ENCODE results near the gene TPM4. TPM values are rescaled to one million over a fixed set of nuclear protein-coding genes. Genes with fewer than 3 reads are reported as not detected.
"Not testable (repeated sequence)": the region's sequence is repeated elsewhere in the genome, so short reads cannot be mapped to it uniquely, and the experiment has no call there.

TPM4 gene
- total RNA-seq, 2 donors from 2014 or later: 462 to 510 TPM

DNA sequence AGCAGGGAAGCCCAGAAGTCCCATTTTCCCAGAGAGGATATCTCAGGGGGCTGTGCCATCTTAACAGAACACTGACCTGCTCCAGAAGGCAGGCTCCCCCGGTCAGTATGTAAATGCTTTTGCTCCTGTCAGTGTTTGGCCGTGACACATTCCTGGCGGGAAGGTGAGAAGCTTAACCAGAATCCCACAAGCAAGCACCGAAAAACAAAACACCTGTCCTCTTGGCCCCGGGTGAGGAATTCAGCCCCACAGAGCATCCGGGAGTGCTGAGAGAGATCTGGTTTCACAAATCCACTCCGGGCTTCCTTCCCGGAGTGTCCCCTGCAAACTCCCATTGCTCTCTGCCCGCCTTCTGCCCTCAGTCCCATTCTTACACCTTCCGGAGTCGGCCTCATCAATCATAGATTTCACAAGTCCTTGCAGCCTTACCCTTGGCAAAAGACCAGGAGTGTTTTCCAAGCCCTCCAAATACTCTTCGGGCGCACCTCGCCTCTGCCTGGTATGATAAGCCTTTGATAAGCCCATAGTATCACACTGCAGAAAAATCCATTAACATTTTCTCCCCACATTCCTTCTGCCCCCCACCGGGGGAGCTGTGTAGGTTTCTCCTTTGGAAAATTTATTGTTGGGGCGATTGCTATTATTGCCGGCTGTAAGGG, 12.2 kb downstream of the TPM4 start:
- Mint-ChIP-seq H3K4me1 (ENCODE audit: low read depth in 2 of 2) (peaks cover 38 to 39% of the 10 kb centered on the region in 2 donors), H3K9me3 (no peaks in the 10 kb centered on the region), H3K27ac (peak overlapping the region; percentile 40 to 78), H3K36me3 (peaks cover 35% of the 10 kb centered on the region), H3K4me3 (no peak overlapping the region), H3K27me3 (no peaks in the 10 kb centered on the region)
- ATAC-seq: no peak
- no peak for DNase-seq (ENCODE audit: low spot score)

DNA sequence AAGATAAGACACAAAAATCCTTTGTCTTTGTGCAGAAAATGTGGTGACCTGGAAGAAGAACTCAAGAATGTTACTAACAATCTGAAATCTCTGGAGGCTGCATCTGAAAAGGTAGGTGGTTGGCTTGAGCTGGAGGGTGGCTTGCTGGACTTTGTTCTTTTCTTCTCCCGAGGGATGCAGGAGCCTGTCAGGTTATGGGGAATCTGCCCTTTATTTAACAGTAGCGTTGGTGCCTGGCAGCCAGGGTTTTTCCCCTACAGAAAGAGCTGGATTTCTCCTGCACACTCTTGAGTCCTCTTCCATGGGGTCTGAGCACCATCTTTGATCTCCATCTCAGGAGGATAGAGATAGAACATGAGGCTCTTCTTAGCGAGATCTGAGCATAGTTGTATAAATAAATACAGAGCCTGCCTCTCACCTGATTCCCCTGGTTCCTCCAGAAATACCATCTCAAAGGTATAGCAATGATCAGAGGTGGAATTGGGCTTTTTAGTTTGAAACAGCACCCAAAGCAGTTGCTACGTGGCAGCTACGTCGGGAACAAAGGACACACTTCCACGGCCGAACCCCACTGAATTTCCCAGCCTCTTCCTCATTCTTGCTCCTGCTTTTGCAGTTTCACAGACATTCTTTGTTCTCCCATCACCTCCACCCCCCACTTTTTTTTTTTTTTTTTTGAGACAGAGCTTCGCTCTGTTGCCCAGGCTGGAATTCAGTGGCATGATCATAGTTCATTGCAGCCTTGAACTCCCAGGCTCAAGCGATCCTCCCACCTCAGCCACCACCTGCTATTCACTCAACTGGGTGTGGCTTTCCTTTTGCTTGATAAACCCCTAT, 12.9 kb downstream of the TPM4 start:
- H3K9me3 Mint-ChIP-seq: no peaks in the 10 kb centered on the region
- DNase-seq (ENCODE audit: low spot score): no peak
- no peaks in the 10 kb centered on the region for H3K27me3 Mint-ChIP-seq
- H3K36me3 Mint-ChIP-seq: peaks cover 37% of the 10 kb centered on the region
- peak overlapping the region; percentile 40 to 78 for H3K27ac Mint-ChIP-seq
- ATAC-seq: no peak
- H3K4me1 Mint-ChIP-seq (ENCODE audit: low read depth in 2 of 2): peaks cover 35 to 36% of the 10 kb centered on the region in 2 donors
- H3K4me3 Mint-ChIP-seq: no peak overlapping the region

DNA sequence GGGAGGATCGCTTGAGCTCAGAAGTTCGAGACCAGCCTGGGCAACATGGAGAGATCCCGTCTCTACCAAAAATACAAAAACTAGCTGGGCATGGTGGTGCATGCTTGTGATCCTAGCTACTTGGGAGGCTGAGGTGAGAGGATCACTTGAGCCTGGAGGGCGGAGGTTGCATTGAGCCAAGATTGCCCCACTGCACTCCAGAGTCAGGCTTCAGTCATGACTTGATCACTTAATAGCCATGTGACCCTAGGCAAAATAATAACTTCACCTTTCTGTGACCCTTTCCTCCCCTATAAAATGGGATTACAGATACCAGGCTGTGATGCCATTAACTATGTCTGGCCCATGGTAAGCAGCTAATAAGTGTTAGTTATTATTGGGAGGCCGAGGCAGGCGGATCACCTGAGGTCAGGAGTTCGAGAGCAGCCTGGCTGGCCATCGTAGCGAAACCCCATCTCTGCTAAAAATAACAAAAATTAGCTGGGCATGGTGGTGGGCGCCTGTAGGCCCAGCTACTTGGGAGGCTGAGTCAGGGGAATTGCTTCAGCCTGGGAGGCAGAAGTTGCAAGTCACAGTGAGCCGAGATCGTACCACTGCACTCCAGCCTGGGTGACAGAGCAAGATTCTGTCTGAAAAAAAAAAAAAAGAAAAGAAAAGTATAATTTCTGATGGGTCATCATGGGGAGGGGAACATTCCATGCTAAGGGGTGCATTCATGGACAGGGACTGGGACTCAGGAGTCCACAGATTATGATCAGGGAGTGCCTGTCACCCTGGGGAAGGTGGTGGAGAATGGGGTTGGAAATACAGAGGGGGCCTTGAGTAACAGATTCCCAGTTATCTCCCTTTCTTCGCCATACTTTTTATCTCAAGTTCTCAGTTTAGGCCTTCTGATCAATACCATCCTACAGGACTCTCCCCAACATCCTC, 15.5 kb downstream of the TPM4 start:
- H3K27me3 Mint-ChIP-seq: no peaks in the 10 kb centered on the region
- ATAC-seq (no peak), DNase-seq (ENCODE audit: low spot score) (no peak)
- H3K4me3 Mint-ChIP-seq: no peak overlapping the region
- H3K9me3 Mint-ChIP-seq: no peaks in the 10 kb centered on the region
- H3K27ac Mint-ChIP-seq: peak overlapping the region; percentile 21 to 71
- H3K4me1 Mint-ChIP-seq (ENCODE audit: low read depth in 2 of 2): peaks cover 20 to 23% of the 10 kb centered on the region in 2 donors
- peaks cover 38% of the 10 kb centered on the region for H3K36me3 Mint-ChIP-seq

DNA sequence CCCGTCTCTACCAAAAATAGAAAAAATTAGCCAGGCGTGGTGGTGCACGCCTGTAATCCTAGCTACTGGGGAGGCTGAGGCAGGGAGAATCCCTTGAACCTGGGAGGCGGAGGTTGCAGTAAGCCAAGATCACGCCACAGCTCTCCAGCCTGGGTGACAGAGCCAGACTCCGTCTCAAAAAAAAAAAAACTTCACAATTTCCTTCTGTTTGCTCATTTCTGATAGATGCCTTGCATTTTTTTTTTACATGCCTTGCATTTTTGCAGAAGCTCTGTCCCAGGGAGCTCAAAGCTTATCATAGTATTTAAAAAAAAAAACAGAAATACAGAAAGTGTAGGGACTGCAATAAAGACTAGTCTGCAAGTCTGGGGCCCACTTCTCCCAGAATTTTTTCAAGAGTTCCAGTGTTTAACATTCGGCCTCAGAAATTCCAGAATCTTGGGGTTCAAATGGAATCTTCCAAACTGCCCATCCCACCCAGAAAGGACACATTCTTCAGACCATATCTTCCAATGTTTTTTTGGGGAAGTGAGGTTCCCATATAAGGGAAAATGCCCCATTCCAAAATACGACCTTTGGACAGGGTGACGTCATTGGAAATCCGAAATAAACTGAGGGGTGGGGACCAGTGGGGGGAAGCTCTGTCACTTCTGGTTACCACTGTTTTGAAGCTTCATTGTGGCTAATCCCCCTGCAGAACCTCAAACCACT, 18.2 kb downstream of the TPM4 start:
- DNase-seq (ENCODE audit: low spot score): no peak
- no peaks in the 10 kb centered on the region for H3K27me3 Mint-ChIP-seq
- H3K4me1 Mint-ChIP-seq (ENCODE audit: low read depth in 2 of 2): peaks cover 28% of the 10 kb centered on the region in 2 donors
- peak overlapping the region; percentile 67 to 79 for H3K27ac Mint-ChIP-seq
- H3K36me3 Mint-ChIP-seq: peaks cover 44% of the 10 kb centered on the region
- H3K4me3 Mint-ChIP-seq: no peak overlapping the region
- ATAC-seq: no peak
- no peaks in the 10 kb centered on the region for H3K9me3 Mint-ChIP-seq

DNA sequence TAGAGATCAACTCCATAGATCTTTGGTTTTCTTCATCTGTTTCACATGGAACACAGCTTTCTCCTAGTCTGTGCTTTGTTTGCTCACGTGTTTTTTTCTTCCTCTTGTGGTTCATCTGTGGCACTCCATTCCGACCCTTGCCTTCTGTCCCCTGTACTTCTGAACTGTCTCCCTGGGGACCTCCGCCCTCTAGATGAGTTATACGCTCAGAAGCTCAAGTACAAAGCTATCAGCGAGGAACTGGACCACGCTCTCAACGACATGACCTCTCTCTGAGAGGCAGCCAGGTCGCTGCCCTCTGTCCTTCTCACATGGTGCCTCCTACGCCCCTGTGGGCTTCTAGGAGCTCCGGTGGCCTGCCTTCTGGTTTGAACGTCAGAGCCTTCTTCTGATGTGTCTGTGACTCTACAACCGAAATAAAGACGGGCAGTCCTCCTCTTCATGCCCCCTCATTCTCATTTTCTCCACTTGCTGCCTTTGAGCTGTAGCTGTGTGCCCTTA, 18.8 kb downstream of the TPM4 start:
- H3K27ac Mint-ChIP-seq: peak overlapping the region; percentile 67 to 79
- H3K36me3 Mint-ChIP-seq: peaks cover 45% of the 10 kb centered on the region
- peaks cover 28% of the 10 kb centered on the region in 2 donors for H3K4me1 Mint-ChIP-seq (ENCODE audit: low read depth in 2 of 2)
- H3K4me3 Mint-ChIP-seq: peak overlapping the region; percentile 43
- H3K9me3 Mint-ChIP-seq: no peaks in the 10 kb centered on the region
- DNase-seq (ENCODE audit: low spot score) (no peak), ATAC-seq (no peak)
- H3K27me3 Mint-ChIP-seq: no peaks in the 10 kb centered on the region

DNA sequence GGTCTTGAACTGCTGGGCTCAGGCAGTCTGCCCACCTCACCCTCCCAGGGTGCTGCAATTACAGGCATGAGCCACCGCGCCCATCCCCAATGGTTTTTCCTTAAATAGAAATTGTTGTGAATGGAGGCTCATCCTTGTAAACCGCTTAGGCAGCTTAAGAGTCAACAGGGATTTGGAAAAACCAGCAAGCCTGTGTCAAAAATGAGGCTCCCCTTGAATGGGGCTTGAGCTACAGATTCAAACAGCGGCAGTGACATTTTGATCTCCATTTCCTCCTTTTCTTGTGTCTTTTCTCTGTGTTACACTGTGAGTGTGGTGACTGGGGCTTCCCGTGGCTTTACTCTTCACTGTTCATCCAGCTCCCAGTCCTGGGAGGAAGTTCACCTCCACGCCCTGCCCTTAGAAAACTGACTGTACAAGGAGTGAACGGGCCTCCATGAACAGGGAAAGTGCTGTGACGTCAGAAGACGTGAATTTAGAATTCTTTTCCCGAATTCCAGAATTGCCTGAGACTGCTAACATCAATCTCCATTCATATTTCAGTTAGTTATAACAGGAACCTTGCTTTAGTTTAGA, 20.1 kb downstream of the TPM4 start:
- ATAC-seq (no peak), DNase-seq (ENCODE audit: low spot score) (no peak)
- Mint-ChIP-seq H3K4me3 (no peak overlapping the region), H3K9me3 (no peaks in the 10 kb centered on the region), H3K27ac (peak overlapping the region in 1 of 2 donors; percentile 68), H3K36me3 (peaks cover 51% of the 10 kb centered on the region), H3K4me1 (ENCODE audit: low read depth in 2 of 2) (peaks cover 28% of the 10 kb centered on the region in 2 donors), H3K27me3 (no peaks in the 10 kb centered on the region)

DNA sequence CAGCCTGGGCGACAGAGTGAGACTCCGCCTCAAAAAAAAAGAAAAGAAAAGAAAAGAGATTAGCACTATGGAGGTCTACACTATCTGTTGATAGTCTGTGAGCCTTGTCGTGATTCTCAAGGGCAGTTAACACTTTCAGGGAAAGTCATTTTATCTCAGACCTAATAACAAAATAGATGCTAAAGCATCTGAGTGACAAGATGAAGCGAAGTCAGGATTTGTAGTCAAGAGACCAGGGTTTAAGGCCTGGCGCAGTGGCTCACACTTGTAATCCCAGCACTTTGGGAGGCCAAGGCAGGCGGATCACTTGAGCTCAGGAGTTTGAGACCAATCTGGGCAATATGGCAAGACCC, 22.1 kb downstream of the TPM4 start:
- no peak for ATAC-seq

DNA sequence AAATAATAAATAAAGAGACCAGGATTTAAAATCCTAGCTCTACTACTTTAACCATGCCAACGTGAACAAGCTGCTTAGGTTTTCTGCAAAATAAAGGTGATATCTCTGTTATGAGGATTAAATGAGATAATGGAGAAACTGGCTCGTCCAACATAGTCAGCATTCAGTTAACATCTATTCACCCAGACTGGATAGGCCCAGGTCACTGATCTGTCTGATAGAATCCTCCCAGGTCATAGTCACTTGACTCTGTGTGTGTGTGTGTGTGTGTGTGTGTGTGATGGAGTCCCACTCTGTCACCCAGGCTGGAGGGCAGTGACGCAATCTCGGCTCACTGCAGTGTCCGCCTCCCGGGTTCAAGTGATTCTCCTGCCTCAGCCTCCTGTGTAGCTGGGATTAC, 22.5 kb downstream of the TPM4 start:
- no peak for DNase-seq (ENCODE audit: low spot score)

More for the DNA sequence above, 22.1 kb downstream of the TPM4 start:
- peaks cover 20 to 27% of the 10 kb centered on the region in 2 donors for H3K4me1 Mint-ChIP-seq (ENCODE audit: low read depth in 2 of 2)
- H3K36me3 Mint-ChIP-seq: peaks cover 50% of the 10 kb centered on the region
- H3K4me3 Mint-ChIP-seq: no peak overlapping the region
- no peaks in the 10 kb centered on the region for H3K27me3 Mint-ChIP-seq
- H3K27ac Mint-ChIP-seq: peak overlapping the region in 1 of 2 donors; percentile 89
- H3K9me3 Mint-ChIP-seq: no peaks in the 10 kb centered on the region
- DNase-seq (ENCODE audit: low spot score): no peak

DNA sequence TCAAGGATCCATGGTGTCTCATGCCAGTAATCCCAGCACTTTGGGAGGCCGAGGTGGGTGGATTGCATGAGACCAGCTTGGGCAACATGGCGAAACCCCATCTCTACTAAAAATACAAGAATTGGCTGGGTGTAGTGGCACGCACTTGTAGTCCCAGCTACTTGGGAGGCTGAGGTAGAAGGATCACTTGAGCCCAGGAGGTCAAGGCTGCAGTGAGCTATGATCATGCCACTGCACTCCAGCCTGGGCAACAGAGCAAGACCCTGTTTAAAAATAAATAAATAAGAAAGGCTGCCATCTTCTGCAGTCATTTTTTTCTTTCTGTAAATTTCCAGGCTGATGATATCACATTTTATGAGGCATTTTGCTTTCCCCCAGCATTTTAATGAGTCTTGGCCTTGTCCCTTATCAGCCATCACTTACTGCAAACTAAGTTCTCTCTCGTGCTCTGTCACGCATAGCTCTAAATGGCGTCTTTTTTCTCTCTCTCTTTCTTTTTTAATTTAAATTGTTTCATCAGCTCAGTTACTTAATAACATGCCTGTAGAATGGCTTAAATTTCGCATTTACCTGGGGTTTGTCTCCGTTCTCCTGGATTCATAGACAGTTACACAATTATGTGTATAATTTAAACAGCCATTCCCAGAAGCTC, 23.1 kb downstream of the TPM4 start:
- Mint-ChIP-seq H3K36me3 (peaks cover 49% of the 10 kb centered on the region), H3K4me1 (ENCODE audit: low read depth in 2 of 2) (peaks cover 19 to 27% of the 10 kb centered on the region in 2 donors)
- H3K27me3 Mint-ChIP-seq; H3K4me3 Mint-ChIP-seq; H3K27ac Mint-ChIP-seq; ATAC-seq; H3K9me3 Mint-ChIP-seq; DNase-seq (ENCODE audit: low spot score): not testable (repeated sequence)

More for the DNA sequence above, 22.5 kb downstream of the TPM4 start:
- Mint-ChIP-seq H3K36me3 (peaks cover 49% of the 10 kb centered on the region), H3K4me1 (ENCODE audit: low read depth in 2 of 2) (peaks cover 18 to 27% of the 10 kb centered on the region in 2 donors), H3K27me3 (no peaks in the 10 kb centered on the region), H3K27ac (peak overlapping the region in 1 of 2 donors; percentile 89), H3K9me3 (no peaks in the 10 kb centered on the region), H3K4me3 (no peak overlapping the region)
- no peak for ATAC-seq

DNA sequence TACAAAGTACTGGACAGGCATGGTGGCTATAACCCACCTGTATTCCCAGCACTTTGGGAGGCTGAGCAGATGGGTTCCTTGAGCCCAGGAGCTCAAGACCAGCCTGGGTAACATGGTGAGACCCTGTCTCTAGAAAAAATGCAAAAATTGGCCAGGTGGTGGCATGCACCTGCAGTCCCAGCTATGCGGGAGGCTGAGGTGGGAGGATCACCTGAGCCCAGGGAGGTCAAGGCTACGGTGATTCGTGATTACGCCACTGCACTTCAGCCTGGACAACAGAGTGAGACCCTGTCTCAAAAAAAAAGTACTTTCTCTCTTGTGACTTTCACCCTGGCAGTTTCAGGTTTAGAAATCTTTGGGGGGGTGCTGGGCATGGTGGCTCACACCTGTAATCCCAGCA, 24.2 kb downstream of the TPM4 start:
- Mint-ChIP-seq H3K4me3 (no peak overlapping the region), H3K27ac (no peak overlapping the region), H3K4me1 (ENCODE audit: low read depth in 2 of 2) (peaks cover 16 to 20% of the 10 kb centered on the region in 2 donors), H3K9me3 (no peaks in the 10 kb centered on the region), H3K36me3 (peaks cover 40% of the 10 kb centered on the region), H3K27me3 (no peaks in the 10 kb centered on the region)
- DNase-seq (ENCODE audit: low spot score): no peak
- no peak for ATAC-seq

DNA sequence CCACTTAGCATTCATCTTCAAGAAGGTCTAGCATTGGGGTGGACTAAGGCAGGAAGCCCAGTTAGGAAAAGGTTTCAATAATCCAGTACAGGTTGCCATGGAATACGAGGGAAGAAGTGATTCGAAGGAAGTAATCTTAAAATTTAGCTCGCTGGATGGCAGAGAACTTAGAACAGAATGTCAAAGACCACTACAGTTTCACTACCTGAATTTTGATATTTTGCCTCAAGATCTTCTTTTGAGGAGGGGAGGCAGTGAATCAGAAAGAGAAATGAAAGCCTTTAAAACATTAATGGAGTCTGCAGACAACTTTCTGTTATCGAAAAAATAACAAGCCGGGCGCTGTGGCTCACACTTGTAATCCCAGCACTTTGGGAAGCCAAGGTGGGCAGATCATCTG, 28.4 kb downstream of the TPM4 start:
- H3K27ac Mint-ChIP-seq: peak overlapping the region; percentile 57 to 66

DNA sequence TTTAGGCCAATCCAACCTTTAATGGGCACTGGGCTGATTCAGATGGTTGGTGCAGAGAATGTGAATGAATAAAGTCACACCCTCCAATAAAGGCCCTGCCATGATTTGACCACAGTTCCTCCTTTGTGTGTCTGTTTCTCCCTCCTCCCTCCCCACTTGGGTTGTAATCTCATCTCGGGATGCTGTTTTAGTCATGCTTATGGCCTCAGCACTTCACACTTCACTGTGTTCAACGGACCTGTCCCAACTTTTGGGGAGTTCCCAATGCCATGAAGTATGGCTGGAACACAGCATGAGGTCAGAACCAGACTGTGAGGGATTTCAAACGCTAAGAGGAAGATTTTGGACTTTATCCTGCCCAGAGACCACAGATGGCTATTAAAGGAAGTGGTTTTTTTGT, 29.8 kb downstream of the TPM4 start:
- ATAC-seq: peak; percentile 77 to 81
- peaks cover 10 to 13% of the 10 kb centered on the region in 2 donors for H3K4me1 Mint-ChIP-seq (ENCODE audit: low read depth in 2 of 2)
- H3K9me3 Mint-ChIP-seq: no peaks in the 10 kb centered on the region
- peak; percentile 67 for DNase-seq (ENCODE audit: low spot score)
- peak overlapping the region in 1 of 2 donors; percentile 59 for H3K27ac Mint-ChIP-seq
- peaks cover 12% of the 10 kb centered on the region for H3K36me3 Mint-ChIP-seq
- no peaks in the 10 kb centered on the region for H3K27me3 Mint-ChIP-seq
- no peak overlapping the region for H3K4me3 Mint-ChIP-seq

More for the DNA sequence above, 28.4 kb downstream of the TPM4 start:
- no peak overlapping the region for H3K4me3 Mint-ChIP-seq
- H3K4me1 Mint-ChIP-seq (ENCODE audit: low read depth in 2 of 2): peaks cover 10 to 11% of the 10 kb centered on the region in 2 donors
- no peak for DNase-seq (ENCODE audit: low spot score)
- peaks cover 17% of the 10 kb centered on the region for H3K36me3 Mint-ChIP-seq
- H3K27me3 Mint-ChIP-seq: no peaks in the 10 kb centered on the region
- ATAC-seq: no peak
- H3K9me3 Mint-ChIP-seq: no peaks in the 10 kb centered on the region

All from natural killer cell treated with Interleukin-12 subunit alpha and Interleukin-12 subunit beta and Interleukin-15 and Interleukin-18, amount 100 ng/mL, for 72 hours (primary cell).